Parathyroid adenoma (tissue), 2 donors: Measurements from ENCODE around the gene GNB1L.

Source experiments
- H2AFZ ChIP-seq: fragments of 300-600 bp; sonication (generic); one replicate; pipeline ENCODE4 v1.7.0; 2017; ENCODE audit warnings: antibody characterized with exemption, mild to moderate bottlenecking
- H3K27ac ChIP-seq: fragments of 300-600 bp; sonication (generic); one replicate; pipeline ENCODE4 v1.7.0; 2017
- H3K27me3 ChIP-seq: fragments of 300-600 bp; sonication (generic); one replicate; pipeline ENCODE4 v1.7.0; 2017; ENCODE audit warnings: low read length; ENCODE audit not compliant: control insufficient read depth, insufficient read depth
- H3K36me3 ChIP-seq: fragments of 300-600 bp; sonication (generic); one replicate; pipeline ENCODE4 v1.7.0; 2017; ENCODE audit warnings: low read length; ENCODE audit not compliant: control insufficient read depth, insufficient read depth
- H3K4me1 ChIP-seq: fragments of 300-600 bp; sonication (generic); one replicate; pipeline ENCODE4 v1.7.0; 2017; ENCODE audit warnings: control low read depth
- H3K4me2 ChIP-seq: fragments of 300-600 bp; sonication (generic); one replicate; pipeline ENCODE4 v1.7.0; 2017; ENCODE audit warnings: low read length
- H3K4me3 ChIP-seq: fragments of 300-600 bp; sonication (generic); one replicate; pipeline ENCODE4 v1.7.0; 2017; ENCODE audit warnings: low read depth, low read length
- H3K79me2 ChIP-seq: fragments of 300-600 bp; sonication (generic); one replicate; pipeline ENCODE4 v1.7.0; 2017; ENCODE audit warnings: control low read depth
- H3K9ac ChIP-seq: fragments of 300-600 bp; sonication (generic); one replicate; pipeline ENCODE4 v1.7.0; 2017; ENCODE audit warnings: mild to moderate bottlenecking
- H3K9me3 ChIP-seq: fragments of 300-600 bp; sonication (generic); one replicate; pipeline ENCODE4 v1.7.0; 2017; ENCODE audit warnings: low read length; ENCODE audit not compliant: control insufficient read depth
- TF ChIP-seq, protein P1 (sequence below): fragments of 300-600 bp; sonication (generic); IDR thresholded peaks from one replicate; pipeline ENCODE4 v1.7.0; 2017; ENCODE audit warnings: antibody characterized with exemption, mild to moderate bottlenecking
- donor health status: primary hyperparathyroidism.

Gene GNB1L

DNA sequence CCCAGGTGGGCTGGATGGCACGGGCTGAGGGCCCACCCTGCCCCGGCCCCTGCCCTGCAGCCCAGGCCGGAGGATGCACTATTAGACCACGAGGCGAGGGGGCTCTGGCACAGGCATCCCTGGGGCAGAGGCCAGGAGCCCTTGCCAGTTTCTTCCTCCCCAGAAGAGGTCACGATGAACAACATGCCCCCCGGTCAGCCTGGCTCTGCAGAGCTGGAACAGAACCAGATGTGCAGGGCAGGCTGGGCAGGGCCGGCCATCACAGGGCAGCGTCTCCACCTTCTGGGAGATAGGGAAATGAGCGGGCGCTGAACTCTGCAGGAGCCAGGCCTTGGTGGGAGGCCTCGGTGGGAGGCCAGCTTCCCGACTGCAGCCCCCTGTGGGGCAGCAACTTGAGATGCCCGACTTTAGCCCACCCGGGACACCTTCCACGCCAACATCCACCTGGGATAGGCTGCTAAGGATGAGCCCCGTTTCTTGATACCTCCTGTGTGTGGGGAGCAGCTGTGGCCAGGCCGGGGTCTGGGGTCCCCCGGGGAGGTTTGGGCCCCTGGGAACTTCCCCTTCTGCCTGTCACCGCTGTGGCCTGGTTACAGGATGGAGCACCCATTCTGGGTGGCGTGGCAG is 21.8 kb upstream of the GNB1L start:
- Histone ChIP-seq H3K4me2 (no peak overlapping the region), H3K79me2 (no peaks in the 10 kb centered on the region), H2AFZ (no peak overlapping the region), H3K27ac (no peak overlapping the region), H3K4me1 (peaks cover 3% of the 10 kb centered on the region), H3K9me3 (no peaks in the 10 kb centered on the region), H3K27me3 (no peaks in the 10 kb centered on the region), H3K4me3 (no peak overlapping the region), H3K9ac (no peak overlapping the region), H3K36me3 (no peaks in the 10 kb centered on the region)
- TF ChIP-seq, protein P1, sequence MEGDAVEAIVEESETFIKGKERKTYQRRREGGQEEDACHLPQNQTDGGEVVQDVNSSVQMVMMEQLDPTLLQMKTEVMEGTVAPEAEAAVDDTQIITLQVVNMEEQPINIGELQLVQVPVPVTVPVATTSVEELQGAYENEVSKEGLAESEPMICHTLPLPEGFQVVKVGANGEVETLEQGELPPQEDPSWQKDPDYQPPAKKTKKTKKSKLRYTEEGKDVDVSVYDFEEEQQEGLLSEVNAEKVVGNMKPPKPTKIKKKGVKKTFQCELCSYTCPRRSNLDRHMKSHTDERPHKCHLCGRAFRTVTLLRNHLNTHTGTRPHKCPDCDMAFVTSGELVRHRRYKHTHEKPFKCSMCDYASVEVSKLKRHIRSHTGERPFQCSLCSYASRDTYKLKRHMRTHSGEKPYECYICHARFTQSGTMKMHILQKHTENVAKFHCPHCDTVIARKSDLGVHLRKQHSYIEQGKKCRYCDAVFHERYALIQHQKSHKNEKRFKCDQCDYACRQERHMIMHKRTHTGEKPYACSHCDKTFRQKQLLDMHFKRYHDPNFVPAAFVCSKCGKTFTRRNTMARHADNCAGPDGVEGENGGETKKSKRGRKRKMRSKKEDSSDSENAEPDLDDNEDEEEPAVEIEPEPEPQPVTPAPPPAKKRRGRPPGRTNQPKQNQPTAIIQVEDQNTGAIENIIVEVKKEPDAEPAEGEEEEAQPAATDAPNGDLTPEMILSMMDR = no peak

DNA sequence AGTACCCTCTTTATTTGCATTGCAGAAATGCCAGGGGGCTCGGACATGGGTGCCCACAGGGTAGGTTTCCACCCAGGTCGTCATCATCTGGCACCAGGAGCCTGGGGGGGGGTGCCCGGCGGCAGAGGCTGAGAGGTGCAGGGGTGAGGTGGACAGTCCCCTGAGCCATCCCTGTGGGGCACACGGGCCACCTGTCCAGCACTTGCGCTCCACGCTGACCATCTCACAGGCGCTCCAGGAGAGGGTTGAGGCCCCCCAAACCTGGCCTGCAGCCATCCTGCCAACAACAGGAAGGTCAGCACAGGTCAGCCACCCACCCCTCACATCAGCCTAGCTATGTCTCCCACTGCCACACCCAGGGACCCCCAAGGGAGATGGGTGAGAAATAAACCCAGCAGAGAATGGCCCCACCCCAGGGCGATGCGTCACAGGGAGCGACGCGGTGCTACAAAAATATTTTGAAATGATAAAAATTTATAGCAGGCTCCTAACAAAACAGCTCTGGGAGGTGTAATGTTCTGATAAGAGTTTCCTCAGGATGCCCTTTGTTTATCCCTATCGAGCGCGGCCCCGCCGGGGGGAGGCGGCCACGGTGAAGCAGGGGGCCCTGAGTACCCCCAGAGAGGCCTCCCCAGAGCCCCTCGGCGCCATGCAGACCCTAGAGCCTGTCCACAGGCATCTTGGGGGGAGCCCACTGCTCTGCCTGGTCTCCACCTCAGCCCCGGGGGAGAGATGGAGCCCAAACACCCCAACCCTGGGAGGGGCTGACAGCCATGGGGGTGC is 21.0 kb upstream of the GNB1L start:
- TF ChIP-seq, protein P1 = no peak
- Histone ChIP-seq H2AFZ (no peak overlapping the region), H3K4me3 (no peak overlapping the region), H3K9me3 (no peaks in the 10 kb centered on the region), H3K79me2 (no peaks in the 10 kb centered on the region), H3K9ac (no peak overlapping the region), H3K27me3 (no peaks in the 10 kb centered on the region), H3K36me3 (no peaks in the 10 kb centered on the region), H3K27ac (no peak overlapping the region), H3K4me2 (no peak overlapping the region), H3K4me1 (no peaks in the 10 kb centered on the region)

DNA sequence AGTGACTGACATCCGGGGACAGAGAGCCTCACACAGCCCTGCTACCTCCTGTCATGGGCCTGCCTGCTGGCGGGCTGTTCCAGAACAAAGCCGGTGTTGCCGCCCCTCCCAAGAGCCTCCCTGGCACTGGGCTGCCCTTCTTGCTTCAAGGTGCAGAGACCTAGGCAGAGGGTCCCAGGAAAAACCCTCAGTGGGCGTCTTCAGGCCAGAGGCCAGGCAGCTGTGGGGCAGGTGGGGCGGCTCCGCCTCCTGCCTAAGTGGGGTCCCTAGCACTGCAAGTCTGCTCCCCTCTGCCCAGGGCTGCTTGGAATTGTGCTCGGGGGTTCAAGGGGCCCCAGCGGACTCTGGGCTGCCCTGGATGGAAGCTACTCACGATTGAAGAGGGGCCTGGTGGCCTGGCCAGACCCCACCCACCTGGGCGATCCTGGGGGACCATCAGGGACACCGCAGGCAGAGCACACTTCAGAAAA is 20.4 kb upstream of the GNB1L start:
- Histone ChIP-seq H3K27me3 (no peaks in the 10 kb centered on the region), H3K9ac (no peak overlapping the region), H3K79me2 (no peaks in the 10 kb centered on the region), H3K4me1 (no peaks in the 10 kb centered on the region), H3K9me3 (no peaks in the 10 kb centered on the region), H3K4me2 (no peak overlapping the region), H2AFZ (no peak overlapping the region), H3K27ac (no peak overlapping the region), H3K36me3 (no peaks in the 10 kb centered on the region), H3K4me3 (no peak overlapping the region)
- TF ChIP-seq, protein P1 = no peak

DNA sequence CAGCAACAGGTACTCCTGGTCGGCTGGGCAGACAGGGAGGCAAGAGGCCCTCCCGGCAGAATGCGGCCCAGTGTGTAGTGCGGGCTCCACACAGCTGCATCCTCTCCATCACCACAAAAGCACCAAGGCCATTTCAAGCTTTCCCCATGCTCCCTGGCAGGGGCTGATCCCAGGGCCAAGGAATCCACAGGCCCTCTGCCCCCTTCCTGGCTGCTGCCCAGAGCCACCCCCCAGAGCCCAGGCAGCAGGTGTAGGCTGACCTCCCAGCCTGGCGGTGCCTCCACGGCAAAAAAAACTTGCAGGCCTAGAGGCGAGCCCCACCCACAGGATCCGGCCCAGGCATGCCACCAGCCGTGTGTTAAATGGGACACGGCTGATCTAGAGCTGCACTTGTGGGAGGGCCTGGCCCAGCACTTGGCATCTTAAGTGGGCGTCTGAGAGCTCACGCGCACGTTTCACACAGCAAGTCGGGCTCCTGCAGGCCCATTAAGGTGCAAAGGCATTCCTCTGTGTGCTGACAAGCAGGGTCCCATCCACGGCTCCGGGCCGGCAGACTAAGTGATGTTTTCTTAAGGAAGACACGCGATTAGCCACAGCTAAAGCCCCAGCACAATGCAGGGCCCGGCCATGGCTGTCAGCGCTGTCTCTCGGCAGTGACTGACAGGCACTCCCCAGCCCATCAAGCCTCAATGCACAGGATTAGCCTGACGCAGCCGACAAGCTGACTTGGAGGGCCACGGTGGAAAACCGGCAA is 19.8 kb upstream of the GNB1L start:
- Histone ChIP-seq H3K27me3 (no peaks in the 10 kb centered on the region), H3K4me1 (no peaks in the 10 kb centered on the region), H3K4me2 (no peak overlapping the region), H3K9me3 (no peaks in the 10 kb centered on the region), H3K27ac (no peak overlapping the region), H3K4me3 (no peak overlapping the region), H2AFZ (no peak overlapping the region), H3K36me3 (no peaks in the 10 kb centered on the region), H3K79me2 (no peaks in the 10 kb centered on the region), H3K9ac (no peak overlapping the region)
- TF ChIP-seq, protein P1 = no peak
